CD4-positive, alpha-beta T cell (primary cell): ENCODE measurements around the gene ARL8A. TPM values are rescaled to one million over a fixed set of nuclear protein-coding genes. Genes with fewer than 3 reads are reported as not detected.

Experiments
- ATAC-seq: fragments of 200-7000 bp; cut with Tn5 transposase; one replicate; pipeline ENCODE4 v1.10.0; 2022; ENCODE audit warnings: mild to moderate bottlenecking; ENCODE audit not compliant: poor library complexity
- CTCF ChIA-PET: fragments of 350-600 bp; sonication (Branson Sonifier 250); formaldehyde crosslinking; loops from one replicate; lab custom pipeline; 2021; ENCODE audit warnings: antibody characterized with exemption, inconsistent platforms; lab: Charles Lee
- POLR2A ChIA-PET: fragments of 350-600 bp; sonication (Branson Sonifier 250); formaldehyde crosslinking; loops from one replicate; lab custom pipeline; 2021; ENCODE audit warnings: antibody characterized with exemption, inconsistent platforms; lab: Charles Lee
- DNase-seq, 14 experiments: peaks; one replicate each; pipeline ENCODE4 v3.0.0-alpha.2; 2013 to 2020; ENCODE audit warnings: mixed read lengths in 2 of 14
- H3K27ac ChIP-seq, 2 donors: one replicate each; pipeline versions ENCODE4 v1.5.1 to v1.7.0; 2013; ENCODE audit warnings: low read length in 2 of 2, low read depth in 1 of 2, mild to moderate bottlenecking in 1 of 2
- H3K27me3 ChIP-seq, 2 experiments: 1 replicate in 1 of 2; 2 replicates in 1 of 2; pipeline versions ENCODE4 v1.6.1 to v1.7.0; 2013; ENCODE audit warnings: low read length in 2 of 2, control low read depth in 1 of 2, mild to moderate bottlenecking in 1 of 2, moderate library complexity in 1 of 2; ENCODE audit not compliant: insufficient read depth in 2 of 2, control insufficient read depth in 1 of 2
- H3K36me3 ChIP-seq: one replicate; pipeline ENCODE4 v1.6.1; 2013; ENCODE audit warnings: low read length, control low read depth; ENCODE audit not compliant: insufficient read depth
- H3K4me1 ChIP-seq: one replicate; pipeline ENCODE4 v1.6.1; 2013; ENCODE audit warnings: low read length, control low read depth; ENCODE audit not compliant: insufficient read depth
- H3K4me3 ChIP-seq: one replicate; pipeline ENCODE4 v1.5.1; 2013; ENCODE audit warnings: mild to moderate bottlenecking, low read length, moderate library complexity
- H3K9me3 ChIP-seq, 2 experiments: 1 replicate in 1 of 2; 2 replicates in 1 of 2; pipeline versions ENCODE4 v1.6.1 to v1.7.0; 2013; ENCODE audit warnings: low read length in 2 of 2, mild to moderate bottlenecking in 2 of 2, control low read depth in 1 of 2, moderate library complexity in 1 of 2; ENCODE audit not compliant: control insufficient read depth in 1 of 2, insufficient read depth in 1 of 2
- H3K27ac Mint-ChIP-seq: one replicate; pipeline ENCODE4 v1.8.0; 2020; ENCODE audit warnings: mixed read lengths
- H3K27me3 Mint-ChIP-seq: one replicate; pipeline ENCODE4 v1.8.0; 2021; ENCODE audit warnings: mixed read lengths
- H3K36me3 Mint-ChIP-seq: one replicate; pipeline ENCODE4 v1.8.0; 2021; ENCODE audit warnings: low read depth, mixed read lengths
- H3K4me1 Mint-ChIP-seq: one replicate; pipeline ENCODE4 v1.8.0; 2021; ENCODE audit warnings: low read depth, mixed read lengths
- H3K4me3 Mint-ChIP-seq: one replicate; pipeline ENCODE4 v1.8.0; 2020; ENCODE audit warnings: mild to moderate bottlenecking, mixed read lengths
- H3K9me3 Mint-ChIP-seq: one replicate; pipeline ENCODE4 v1.8.0; 2020; ENCODE audit warnings: mixed read lengths
- CTCF ChIP-seq: fragments of 200-600 bp; IDR thresholded peaks from one replicate; pipeline ENCODE4 v1.8.0; 2022; ENCODE audit warnings: antibody characterized with exemption, mild to moderate bottlenecking
- intact Hi-C, 2 experiments: fragments of 100-400 bp; cut with DNase I in 1 of 2; cut with micrococcal nuclease in 1 of 2; formaldehyde crosslinking; loops; one replicate each; pipeline versions ENCODE4 v1.15.1 to v1.9.0; 2023 to 2025; cut with DNase I, micrococcal nuclease
- total RNA-seq, 174 experiments: library from RNA in 2 of 174; stranded (reverse) in 2 of 174; gene quantifications; one replicate each; pipeline ENCODE4 v1.2.3 and lab custom pipeline; 2021 to 2026

Gene ARL8A
- total RNA-seq, 2 experiments from 2014 or later: 73.5 to 73.8 TPM

- H3K9me3 Mint-ChIP-seq: no peaks in the 10 kb centered on the region
- no peak for TF ChIP-seq CTCF
- intact Hi-C loops: no loop called here
- DNase-seq: no peak
- ChIA-PET POLR2A (no interaction called here), CTCF (no interaction called here)
- no peaks in the 10 kb centered on the region for H3K27me3 Mint-ChIP-seq
- H3K36me3 Mint-ChIP-seq: peaks cover 27% of the 10 kb centered on the region
- Histone ChIP-seq H3K27ac (no peak overlapping the region), H3K9me3 (no peaks in the 10 kb centered on the region), H3K27me3 (peaks cover 0 to 2% of the 10 kb centered on the region in 2 experiments), H3K36me3 (peaks cover 27% of the 10 kb centered on the region), H3K4me1 (peaks cover 11% of the 10 kb centered on the region), H3K4me3 (no peak overlapping the region)
- no peak overlapping the region for H3K27ac Mint-ChIP-seq
- ATAC-seq: no peak
- H3K4me1 Mint-ChIP-seq: no peaks in the 10 kb centered on the region
- no peak overlapping the region for H3K4me3 Mint-ChIP-seq
Observed at GRCh38 chr1:202129453-202130296, 14.9 kb downstream of the ARL8A start.

GRCh38 chr1:202127836-202128622 is 16.5 kb downstream of the ARL8A start:
- H3K4me3 Mint-ChIP-seq: no peak overlapping the region
- no peaks in the 10 kb centered on the region for H3K9me3 ChIP-seq
- DNase-seq (no peak), ATAC-seq (no peak)
- TF ChIP-seq CTCF: no peak
- ChIA-PET POLR2A (no interaction called here), CTCF (no interaction called here)
- H3K9me3 Mint-ChIP-seq: no peaks in the 10 kb centered on the region
- peaks cover 14% of the 10 kb centered on the region for H3K36me3 Mint-ChIP-seq
- no peak overlapping the region for H3K27ac Mint-ChIP-seq
- H3K4me3 ChIP-seq: no peak overlapping the region
- intact Hi-C loops: no loop called here
- peaks cover 10% of the 10 kb centered on the region for H3K36me3 ChIP-seq
- H3K27ac ChIP-seq: no peak overlapping the region
- H3K4me1 ChIP-seq: peaks cover 11% of the 10 kb centered on the region
- H3K27me3 ChIP-seq: peaks cover 0 to 2% of the 10 kb centered on the region in 2 experiments
- no peaks in the 10 kb centered on the region for H3K4me1 Mint-ChIP-seq
- H3K27me3 Mint-ChIP-seq: peaks cover 10% of the 10 kb centered on the region

- peaks cover under 1% of the 10 kb centered on the region for H3K36me3 ChIP-seq
- DNase-seq (no peak), ATAC-seq (no peak)
- intact Hi-C loops: no loop called here
- peaks cover 4% of the 10 kb centered on the region for H3K36me3 Mint-ChIP-seq
- H3K9me3 Mint-ChIP-seq: no peaks in the 10 kb centered on the region
- H3K4me1 ChIP-seq: peaks cover 7% of the 10 kb centered on the region
- ChIA-PET POLR2A (no interaction called here), CTCF (no interaction called here)
- no peak for TF ChIP-seq CTCF
- no peak overlapping the region for H3K4me3 ChIP-seq
- no peaks in the 10 kb centered on the region for H3K9me3 ChIP-seq
- H3K27me3 Mint-ChIP-seq: peaks cover 10% of the 10 kb centered on the region
- H3K4me1 Mint-ChIP-seq: no peaks in the 10 kb centered on the region
- peaks cover 0 to 2% of the 10 kb centered on the region in 2 experiments for H3K27me3 ChIP-seq
- H3K27ac Mint-ChIP-seq: no peak overlapping the region
- no peak overlapping the region for H3K4me3 Mint-ChIP-seq
- H3K27ac ChIP-seq: no peak overlapping the region
Observed at GRCh38 chr1:202127061-202127460, 17.5 kb downstream of the ARL8A start.
